Measurements from ENCODE around the gene SLC6A9.

- TF ChIP-seq CTCF (IDR thresholded peaks at IDR 0.05 in 4 of 5, conservative IDR thresholded peaks at IDR 0.05 in 1 of 5) (no peak), POLR2A (IDR thresholded peaks at IDR 0.05) (no peak)
These were observed 62.8 kb downstream of the SLC6A9 start for GRCh38 chr1:43968348-43968948.

Data from gastrocnemius medialis (tissue), 4 donors.